ENCODE data around the gene NHSL2. TPM values are rescaled to one million over a fixed set of nuclear protein-coding genes. Genes with fewer than 3 reads are reported as not detected.

The NHSL2 gene
- total and polyA plus RNA-seq, 4 donors: 1.4 to 9.9 (median 4.7) TPM

DNA sequence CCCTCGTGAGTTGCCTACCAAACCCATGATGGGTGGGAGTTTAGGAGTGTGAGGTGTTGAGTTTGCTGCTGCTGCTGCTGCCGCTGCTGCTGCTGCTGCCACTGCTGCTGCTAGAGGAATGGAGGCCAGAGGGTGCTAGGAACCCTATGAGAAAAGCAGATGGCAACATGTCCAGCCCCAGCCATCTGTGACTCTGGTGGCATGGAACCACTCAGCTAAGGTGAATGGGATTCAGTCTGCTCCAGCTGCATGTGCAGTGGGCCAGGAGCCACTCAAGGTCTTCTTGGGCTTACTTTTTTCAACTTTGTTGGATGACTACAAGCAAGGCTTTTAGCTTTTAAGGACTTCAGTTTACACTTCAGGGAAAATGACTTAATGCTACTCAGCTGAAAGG lies 117.3 kb downstream of the NHSL2 start:
- Histone ChIP-seq H3K9ac (ENCODE audit: insufficient read depth in 1 of 2, low read length in 2 of 2) (no peak overlapping the region), H3K36me3 (ENCODE audit: control insufficient read depth in 4 of 4, insufficient read depth in 4 of 4, low read length in 4 of 4) (no peaks in the 10 kb centered on the region), H3K27me3 (ENCODE audit: control insufficient read depth in 3 of 3, insufficient read depth in 3 of 3, low read length in 2 of 3) (peaks cover 0 to 19% (median 11%) of the 10 kb centered on the region in 3 donors), H3K27ac (ENCODE audit: low read depth in 1 of 2, low read length in 1 of 2) (no peak overlapping the region), H3K9me3 (ENCODE audit: control insufficient read depth in 4 of 4, insufficient read depth in 3 of 4, low read length in 3 of 4) (no peaks in the 10 kb centered on the region), H3K4me1 (ENCODE audit: control insufficient read depth in 5 of 5, insufficient read depth in 5 of 5, low read length in 5 of 5) (peaks cover 0 to 17% (median 8%) of the 10 kb centered on the region in 5 donors), H3K4me3 (no peak overlapping the region)
- DNase-seq: no peak
- TF ChIP-seq CTCF (IDR thresholded peaks at IDR 0.05; ENCODE audit: control extremely low read depth, extremely low read depth): no peak
- no peak for ATAC-seq (ENCODE audit: insufficient read depth, low FRiP score)
- WGBS, 2 donors: 75 to 100% methylated on average over 2 of the region's 2 CpGs

- Histone ChIP-seq H3K36me3 (ENCODE audit: control insufficient read depth in 4 of 4, insufficient read depth in 4 of 4, low read length in 4 of 4) (no peaks in the 10 kb centered on the region), H3K4me3 (no peak overlapping the region), H3K27ac (ENCODE audit: low read depth in 1 of 2, low read length in 1 of 2) (no peak overlapping the region), H3K9me3 (ENCODE audit: control insufficient read depth in 4 of 4, insufficient read depth in 3 of 4, low read length in 3 of 4) (no peaks in the 10 kb centered on the region), H3K27me3 (ENCODE audit: control insufficient read depth in 3 of 3, insufficient read depth in 3 of 3, low read length in 2 of 3) (peaks cover 0 to 19% (median 11%) of the 10 kb centered on the region in 3 donors), H3K4me1 (ENCODE audit: control insufficient read depth in 5 of 5, insufficient read depth in 5 of 5, low read length in 5 of 5) (peaks cover 0 to 17% (median 8%) of the 10 kb centered on the region in 5 donors), H3K9ac (ENCODE audit: insufficient read depth in 1 of 2, low read length in 2 of 2) (no peak overlapping the region)
- no peak for TF ChIP-seq CTCF (IDR thresholded peaks at IDR 0.05; ENCODE audit: control extremely low read depth, extremely low read depth)
- ATAC-seq (ENCODE audit: insufficient read depth, low FRiP score): no peak
- WGBS, 2 donors: 79 to 92% methylated on average over 6 of the region's 6 CpGs
- peak in 1 of 3 donors; percentile 23 for DNase-seq
These were observed 118.2 kb downstream of the NHSL2 start for GRCh38 chrX:72028701-72029470.

- Histone ChIP-seq H3K4me1 (ENCODE audit: control insufficient read depth in 5 of 5, insufficient read depth in 5 of 5, low read length in 5 of 5) (peaks cover 0 to 17% (median 8%) of the 10 kb centered on the region in 5 donors), H3K36me3 (ENCODE audit: control insufficient read depth in 4 of 4, insufficient read depth in 4 of 4, low read length in 4 of 4) (no peaks in the 10 kb centered on the region), H3K27ac (ENCODE audit: low read depth in 1 of 2, low read length in 1 of 2) (no peak overlapping the region), H3K9me3 (ENCODE audit: control insufficient read depth in 4 of 4, insufficient read depth in 3 of 4, low read length in 3 of 4) (no peaks in the 10 kb centered on the region), H3K4me3 (no peak overlapping the region), H3K27me3 (ENCODE audit: control insufficient read depth in 3 of 3, insufficient read depth in 3 of 3, low read length in 2 of 3) (peaks cover 0 to 16% (median 11%) of the 10 kb centered on the region in 3 donors), H3K9ac (ENCODE audit: insufficient read depth in 1 of 2, low read length in 2 of 2) (peak overlapping the region in 1 of 2 donors; percentile 42)
- WGBS, 2 donors: 56 to 71% methylated on average over 7 of the region's 7 CpGs
- ATAC-seq (ENCODE audit: insufficient read depth, low FRiP score) (no peak), DNase-seq (peak; percentile 73 to 81 (median 75))
- TF ChIP-seq CTCF (IDR thresholded peaks at IDR 0.05; ENCODE audit: control extremely low read depth, extremely low read depth): no peak
These were observed 119.1 kb downstream of the NHSL2 start for GRCh38 chrX:72029483-72030411.
